Neural cell (in vitro differentiated cells): Measurements from ENCODE around the gene COL6A2. TPM values are rescaled to one million over a fixed set of nuclear protein-coding genes. Genes with fewer than 3 reads are reported as not detected.

Source experiments
- H2AFZ ChIP-seq: fragments of 200-600, 300-800 bp; sonication (generic), shearing (Covaris generic); 2 replicates; pipeline ENCODE4 v1.6.0; 2014; ENCODE audit warnings: low read depth, mild to moderate bottlenecking, antibody characterized with exemption, low read length, moderate library complexity
- H3F3A ChIP-seq: fragments of 200-600 bp; shearing (Covaris generic); 2 replicates; pipeline ENCODE4 v1.6.1; 2016; ENCODE audit warnings: mild to moderate bottlenecking, moderate library complexity, mixed read lengths, antibody characterized with exemption, low read length; ENCODE audit not compliant: insufficient read depth, poor library complexity, severe bottlenecking
- H3K27ac ChIP-seq: fragments of 200-600, 300-800 bp; sonication (generic), shearing (Covaris generic); 2 replicates; pipeline ENCODE4 v1.5.1; 2014; ENCODE audit warnings: mild to moderate bottlenecking, low read length, moderate library complexity
- H3K27me3 ChIP-seq: fragments of 300-800, 200-600 bp; sonication (generic), shearing (Covaris generic); 2 replicates; pipeline ENCODE4 v1.6.0; 2014; ENCODE audit warnings: mild to moderate bottlenecking, low read depth, low read length, moderate library complexity; ENCODE audit not compliant: insufficient read depth
- H3K36me3 ChIP-seq: fragments of 300-800, 200-600 bp; sonication (generic), shearing (Covaris generic); 2 replicates; pipeline ENCODE4 v1.5.1; 2014; ENCODE audit warnings: mild to moderate bottlenecking, antibody characterized with exemption, low read length, moderate library complexity; ENCODE audit not compliant: insufficient read depth
- H3K4me2 ChIP-seq: fragments of 300-800, 200-600 bp; sonication (generic), shearing (Covaris generic); 2 replicates; pipeline ENCODE4 v1.6.0; 2014; ENCODE audit warnings: mild to moderate bottlenecking, low read length
- H3K4me3 ChIP-seq: fragments of 300-800, 200-600 bp; sonication (generic), shearing (Covaris generic); 2 replicates; pipeline ENCODE4 v1.5.1; 2014; ENCODE audit warnings: mild to moderate bottlenecking, low read length, moderate library complexity
- H3K79me2 ChIP-seq: fragments of 200-600 bp; shearing (Covaris generic); replicated peaks from 2 replicates; pipeline ENCODE4 v1.6.0; 2014; ENCODE audit warnings: mild to moderate bottlenecking, low read length, moderate library complexity; ENCODE audit not compliant: insufficient read depth
- H3K9ac ChIP-seq: fragments of 300-800, 200-600 bp; sonication (generic), shearing (Covaris generic); 2 replicates; pipeline ENCODE4 v1.6.1; 2016; ENCODE audit warnings: mild to moderate bottlenecking, low read length, mixed read lengths
- H3K9me2 ChIP-seq: fragments of 200-600 bp; shearing (Covaris generic); 2 replicates; pipeline ENCODE4 v1.6.1; 2016; ENCODE audit warnings: mild to moderate bottlenecking, low read length, mixed read lengths; ENCODE audit not compliant: insufficient read depth
- H3K9me3 ChIP-seq: fragments of 200-600, 300-800 bp; sonication (generic), shearing (Covaris generic); 2 replicates; pipeline ENCODE4 v1.6.1; 2016; ENCODE audit warnings: mild to moderate bottlenecking, mixed run types, low read length, moderate library complexity, mixed read lengths
- H4K20me1 ChIP-seq: fragments of 200-600 bp; shearing (Covaris generic); 2 replicates; pipeline ENCODE4 v1.6.1; 2016; ENCODE audit warnings: mild to moderate bottlenecking, mixed run types; ENCODE audit not compliant: insufficient read depth
- EP300 ChIP-seq: fragments of 450-650 bp; conservative IDR thresholded peaks from 2 replicates; pipeline ENCODE4 v1.6.1; 2014; ENCODE audit warnings: antibody characterized with exemption, mild to moderate bottlenecking, moderate library complexity; ENCODE audit not compliant: poor library complexity, severe bottlenecking
- EZH2 ChIP-seq: fragments of 200-600, 300-800 bp; shearing (Covaris generic), sonication (generic); IDR thresholded peaks from 2 replicates; pipeline ENCODE4 v1.6.1; 2014; ENCODE audit warnings: antibody characterized with exemption, low read length, borderline replicate concordance, mild to moderate bottlenecking; ENCODE audit not compliant: insufficient read depth, poor library complexity, severe bottlenecking
- MXI1 ChIP-seq: fragments of 450-650 bp; conservative IDR thresholded peaks from 2 replicates; pipeline ENCODE4 v1.6.1; 2014; ENCODE audit warnings: antibody characterized with exemption, mild to moderate bottlenecking; ENCODE audit not compliant: poor library complexity, severe bottlenecking
- POLR2AphosphoS5 ChIP-seq: IDR thresholded peaks from 2 replicates; pipeline ENCODE4 v1.6.1; 2012
- RAD21 ChIP-seq: fragments of 450-650 bp; conservative IDR thresholded peaks from 2 replicates; pipeline ENCODE4 v1.6.1; 2014; ENCODE audit warnings: antibody characterized with exemption, mild to moderate bottlenecking, moderate library complexity
- SMC3 ChIP-seq: fragments of 450-650 bp; conservative IDR thresholded peaks from 2 replicates; pipeline ENCODE4 v1.6.1; 2014; ENCODE audit warnings: antibody characterized with exemption, mild to moderate bottlenecking, moderate library complexity; ENCODE audit not compliant: poor library complexity
- TAF1 ChIP-seq: IDR thresholded peaks from 2 replicates; pipeline ENCODE4 v1.6.1; 2012; ENCODE audit warnings: low read depth
- polyA plus RNA-seq: library from polyadenylated mRNA; depleted of rRNA; stranded (reverse); fragments of >200 nt; gene quantifications from 2 replicates; pipeline ENCODE4 v1.2.3, GENCODE V29; 2014
- TF ChIP-seq, protein P1 (sequence below): IDR thresholded peaks from 2 replicates; pipeline ENCODE4 v1.6.1; 2012; ENCODE audit warnings: borderline replicate concordance
- TF ChIP-seq, protein P2 (sequence below): fragments of 450-650 bp; IDR thresholded peaks from 2 replicates; pipeline ENCODE4 v1.5.1; 2014; ENCODE audit warnings: antibody characterized with exemption, mild to moderate bottlenecking, moderate library complexity; ENCODE audit not compliant: poor library complexity, severe bottlenecking

The COL6A2 gene
- polyA plus RNA-seq, 1 donor from 2014 or later: not detected

DNA sequence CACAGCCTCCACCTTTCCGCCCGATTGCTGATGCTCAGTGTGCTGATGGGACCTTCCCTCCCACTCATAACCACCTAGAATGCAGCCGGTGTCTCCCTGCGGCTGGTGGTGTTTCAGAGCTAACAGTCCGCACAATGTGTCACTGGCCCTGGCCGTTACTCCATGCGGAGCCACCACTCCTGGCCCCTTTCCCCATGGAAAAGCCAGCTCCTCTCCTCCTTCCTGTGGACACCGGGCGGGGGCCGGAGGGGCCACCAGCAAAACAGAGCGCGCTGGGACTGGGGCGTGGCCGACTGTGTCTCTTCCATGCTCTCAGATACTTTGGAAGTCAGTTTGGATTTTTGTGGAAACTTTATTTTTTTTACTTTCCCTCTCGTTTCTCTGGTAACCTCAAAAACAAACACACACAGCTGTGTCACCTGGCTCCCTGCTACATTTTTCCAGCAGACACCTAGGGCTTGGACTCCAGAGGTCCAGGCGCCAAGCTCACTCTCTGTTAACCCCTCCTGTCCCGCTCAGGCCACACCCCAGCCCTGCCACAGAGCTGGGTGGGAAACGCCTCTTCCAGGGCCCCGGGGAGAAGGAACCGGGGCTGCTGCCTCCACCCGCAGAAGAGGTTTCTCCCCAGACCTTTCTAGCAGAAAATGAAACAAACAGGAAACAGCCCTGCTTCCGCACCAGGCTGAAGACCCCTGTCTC is 32.5 kb upstream of the COL6A2 start:
- Histone ChIP-seq H3K9me3 (no peaks in the 10 kb centered on the region), H3K27ac (no peak overlapping the region), H3K27me3 (no peaks in the 10 kb centered on the region), H3K4me2 (no peak overlapping the region), H3K9ac (no peak overlapping the region), H3K79me2 (no peaks in the 10 kb centered on the region), H3K36me3 (no peaks in the 10 kb centered on the region), H3K4me3 (no peak overlapping the region), H3F3A (no peaks in the 10 kb centered on the region), H3K9me2 (no peaks in the 10 kb centered on the region), H2AFZ (no peak overlapping the region), H4K20me1 (no peaks in the 10 kb centered on the region)
- TF ChIP-seq, protein P1, sequence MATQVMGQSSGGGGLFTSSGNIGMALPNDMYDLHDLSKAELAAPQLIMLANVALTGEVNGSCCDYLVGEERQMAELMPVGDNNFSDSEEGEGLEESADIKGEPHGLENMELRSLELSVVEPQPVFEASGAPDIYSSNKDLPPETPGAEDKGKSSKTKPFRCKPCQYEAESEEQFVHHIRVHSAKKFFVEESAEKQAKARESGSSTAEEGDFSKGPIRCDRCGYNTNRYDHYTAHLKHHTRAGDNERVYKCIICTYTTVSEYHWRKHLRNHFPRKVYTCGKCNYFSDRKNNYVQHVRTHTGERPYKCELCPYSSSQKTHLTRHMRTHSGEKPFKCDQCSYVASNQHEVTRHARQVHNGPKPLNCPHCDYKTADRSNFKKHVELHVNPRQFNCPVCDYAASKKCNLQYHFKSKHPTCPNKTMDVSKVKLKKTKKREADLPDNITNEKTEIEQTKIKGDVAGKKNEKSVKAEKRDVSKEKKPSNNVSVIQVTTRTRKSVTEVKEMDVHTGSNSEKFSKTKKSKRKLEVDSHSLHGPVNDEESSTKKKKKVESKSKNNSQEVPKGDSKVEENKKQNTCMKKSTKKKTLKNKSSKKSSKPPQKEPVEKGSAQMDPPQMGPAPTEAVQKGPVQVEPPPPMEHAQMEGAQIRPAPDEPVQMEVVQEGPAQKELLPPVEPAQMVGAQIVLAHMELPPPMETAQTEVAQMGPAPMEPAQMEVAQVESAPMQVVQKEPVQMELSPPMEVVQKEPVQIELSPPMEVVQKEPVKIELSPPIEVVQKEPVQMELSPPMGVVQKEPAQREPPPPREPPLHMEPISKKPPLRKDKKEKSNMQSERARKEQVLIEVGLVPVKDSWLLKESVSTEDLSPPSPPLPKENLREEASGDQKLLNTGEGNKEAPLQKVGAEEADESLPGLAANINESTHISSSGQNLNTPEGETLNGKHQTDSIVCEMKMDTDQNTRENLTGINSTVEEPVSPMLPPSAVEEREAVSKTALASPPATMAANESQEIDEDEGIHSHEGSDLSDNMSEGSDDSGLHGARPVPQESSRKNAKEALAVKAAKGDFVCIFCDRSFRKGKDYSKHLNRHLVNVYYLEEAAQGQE: no peak
- TF ChIP-seq MXI1 (no peak), RAD21 (no peak)

DNA sequence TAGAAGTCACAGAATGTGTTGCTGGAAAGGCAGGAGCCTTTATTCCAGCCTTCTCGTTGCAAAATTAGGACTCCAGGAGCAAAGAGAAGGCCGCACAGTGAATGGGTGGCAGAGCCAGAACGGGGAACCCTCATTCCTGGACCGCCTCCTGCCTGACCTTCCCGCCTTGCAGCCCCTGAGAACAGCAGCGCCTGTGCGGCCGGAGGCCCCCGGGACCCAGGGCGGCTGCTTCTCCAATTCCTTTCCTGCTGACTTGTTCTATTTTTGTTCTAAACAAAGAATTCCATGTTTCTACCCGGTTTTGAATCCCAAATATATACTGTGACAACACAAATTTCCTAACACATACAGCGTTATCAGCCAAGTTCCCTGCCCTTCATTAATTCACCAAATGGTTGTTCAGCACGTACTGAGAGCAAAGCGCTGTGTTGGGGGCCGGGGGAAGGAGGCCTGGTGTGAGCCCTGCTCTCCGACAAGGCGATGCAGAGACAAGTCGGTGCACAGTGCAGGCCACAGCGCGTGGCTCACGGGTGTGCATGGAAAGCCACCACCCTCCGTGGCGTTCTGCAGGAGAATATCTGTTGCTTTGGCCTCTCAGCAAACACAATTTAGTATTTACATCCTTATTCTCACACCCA is 31.9 kb upstream of the COL6A2 start:
- no peak overlapping the region for H3K27ac ChIP-seq
- H3F3A ChIP-seq: no peaks in the 10 kb centered on the region
- no peaks in the 10 kb centered on the region for H3K27me3 ChIP-seq
- no peak overlapping the region for H2AFZ ChIP-seq
- H4K20me1 ChIP-seq: no peaks in the 10 kb centered on the region
- no peak overlapping the region for H3K9ac ChIP-seq
- TF ChIP-seq MXI1: no peak
- TF ChIP-seq RAD21: no peak
- TF ChIP-seq, protein P1: no peak
- no peak for TF ChIP-seq POLR2AphosphoS5
- TF ChIP-seq EP300: no peak
- TF ChIP-seq EZH2: no peak
- TF ChIP-seq, protein P2, sequence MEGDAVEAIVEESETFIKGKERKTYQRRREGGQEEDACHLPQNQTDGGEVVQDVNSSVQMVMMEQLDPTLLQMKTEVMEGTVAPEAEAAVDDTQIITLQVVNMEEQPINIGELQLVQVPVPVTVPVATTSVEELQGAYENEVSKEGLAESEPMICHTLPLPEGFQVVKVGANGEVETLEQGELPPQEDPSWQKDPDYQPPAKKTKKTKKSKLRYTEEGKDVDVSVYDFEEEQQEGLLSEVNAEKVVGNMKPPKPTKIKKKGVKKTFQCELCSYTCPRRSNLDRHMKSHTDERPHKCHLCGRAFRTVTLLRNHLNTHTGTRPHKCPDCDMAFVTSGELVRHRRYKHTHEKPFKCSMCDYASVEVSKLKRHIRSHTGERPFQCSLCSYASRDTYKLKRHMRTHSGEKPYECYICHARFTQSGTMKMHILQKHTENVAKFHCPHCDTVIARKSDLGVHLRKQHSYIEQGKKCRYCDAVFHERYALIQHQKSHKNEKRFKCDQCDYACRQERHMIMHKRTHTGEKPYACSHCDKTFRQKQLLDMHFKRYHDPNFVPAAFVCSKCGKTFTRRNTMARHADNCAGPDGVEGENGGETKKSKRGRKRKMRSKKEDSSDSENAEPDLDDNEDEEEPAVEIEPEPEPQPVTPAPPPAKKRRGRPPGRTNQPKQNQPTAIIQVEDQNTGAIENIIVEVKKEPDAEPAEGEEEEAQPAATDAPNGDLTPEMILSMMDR: no peak
- no peak for TF ChIP-seq SMC3
- no peak for TF ChIP-seq TAF1
- no peaks in the 10 kb centered on the region for H3K9me3 ChIP-seq
- H3K79me2 ChIP-seq: no peaks in the 10 kb centered on the region
- no peak overlapping the region for H3K4me3 ChIP-seq
- H3K9me2 ChIP-seq: no peaks in the 10 kb centered on the region
- no peaks in the 10 kb centered on the region for H3K36me3 ChIP-seq
- H3K4me2 ChIP-seq: no peak overlapping the region
